Hepatocyte (in vitro differentiated cells): Measurements from ENCODE around the gene OR2T34. TPM values are rescaled to one million over a fixed set of nuclear protein-coding genes. Genes with fewer than 3 reads are reported as not detected.

ENCODE experiments used
- DNase-seq: peaks from one replicate; pipeline ENCODE4 v3.0.0-alpha.2; 2016; ENCODE audit warnings: low spot score
- H2AFZ ChIP-seq: fragments of 200-600 bp; sonication (generic); 2 replicates; pipeline ENCODE4 v1.6.0; 2016; ENCODE audit warnings: antibody characterized with exemption, mild to moderate bottlenecking
- H3K27ac ChIP-seq: fragments of 200-600 bp; sonication (generic); 2 replicates; pipeline ENCODE4 v1.5.1; 2016; ENCODE audit warnings: mild to moderate bottlenecking
- H3K27me3 ChIP-seq: fragments of 200-600 bp; sonication (generic); 2 replicates; pipeline ENCODE4 v1.6.1; 2016
- H3K36me3 ChIP-seq: fragments of 200-600 bp; sonication (generic); replicated peaks from 2 replicates; pipeline ENCODE4 v1.5.1; 2016; ENCODE audit warnings: low read depth; ENCODE audit not compliant: insufficient read depth
- H3K4me1 ChIP-seq: fragments of 200-600 bp; sonication (generic); 2 replicates; pipeline ENCODE4 v1.5.1; 2016; ENCODE audit warnings: mild to moderate bottlenecking, moderate library complexity; ENCODE audit not compliant: insufficient read depth
- H3K4me2 ChIP-seq: fragments of 200-600 bp; sonication (generic); 2 replicates; pipeline ENCODE4 v1.6.0; 2016
- H3K4me3 ChIP-seq: fragments of 200-600 bp; sonication (generic); 2 replicates; pipeline ENCODE4 v1.5.1; 2016; ENCODE audit warnings: mild to moderate bottlenecking
- H3K79me2 ChIP-seq: fragments of 200-600 bp; sonication (generic); 2 replicates; pipeline ENCODE4 v1.6.0; 2017; ENCODE audit warnings: mild to moderate bottlenecking
- H3K9me2 ChIP-seq: fragments of 200-600 bp; sonication (generic); replicated peaks from 2 replicates; pipeline ENCODE4 v1.6.0; 2017; ENCODE audit warnings: mild to moderate bottlenecking; ENCODE audit not compliant: insufficient read depth
- H3K9me3 ChIP-seq: fragments of 200-600 bp; sonication (generic); 2 replicates; pipeline ENCODE4 v1.5.1; 2016; ENCODE audit warnings: low read depth, mild to moderate bottlenecking
- H4K20me1 ChIP-seq: fragments of 200-600 bp; sonication (generic); 2 replicates; pipeline ENCODE4 v1.6.0; 2016; ENCODE audit warnings: mild to moderate bottlenecking; ENCODE audit not compliant: insufficient read depth, poor library complexity, severe bottlenecking
- EZH2 ChIP-seq: fragments of 200-600 bp; sonication (generic); IDR thresholded peaks from 2 replicates; pipeline ENCODE4 v1.6.1; 2016; ENCODE audit warnings: antibody characterized with exemption, mild to moderate bottlenecking, borderline replicate concordance
- EZH2phosphoT487 ChIP-seq: fragments of 200-600 bp; sonication (generic); IDR thresholded peaks from one replicate; pipeline ENCODE4 v1.6.1; 2018; ENCODE audit warnings: antibody characterized with exemption, mild to moderate bottlenecking, low read depth, moderate library complexity; ENCODE audit not compliant: unreplicated experiment, severe bottlenecking
- WGBS: methylation state at CpG from one replicate; pipeline ENCODE4 v1.1.6; 2016; ENCODE audit warnings: low lambda C conversion rate; ENCODE audit errors: missing lambda C conversion rate; 5-methylcytosine and 5-hydroxymethylcytosine counted together
- polyA plus RNA-seq: library from polyadenylated mRNA; unstranded; fragments of >200 nt; fragmentation: Nextera tagmentation; extraction: Ambion mirVana; gene quantifications from 2 replicates; pipeline ENCODE4 v1.2.1, GENCODE V29; 2016
- total RNA-seq: library from RNA; depleted of rRNA; stranded (reverse); fragments of >200 nt; gene quantifications from 2 replicates; pipeline ENCODE4 v1.2.3, GENCODE V29; 2014
- TF ChIP-seq, protein P1 (sequence below): fragments of 200-600 bp; sonication (generic); IDR thresholded peaks from 2 replicates; pipeline ENCODE4 v1.5.1; 2016; ENCODE audit warnings: antibody characterized with exemption, mild to moderate bottlenecking; ENCODE audit not compliant: poor library complexity

Gene OR2T34
- total and polyA plus RNA-seq, 2 experiments from 2014 or later: not detected

DNA sequence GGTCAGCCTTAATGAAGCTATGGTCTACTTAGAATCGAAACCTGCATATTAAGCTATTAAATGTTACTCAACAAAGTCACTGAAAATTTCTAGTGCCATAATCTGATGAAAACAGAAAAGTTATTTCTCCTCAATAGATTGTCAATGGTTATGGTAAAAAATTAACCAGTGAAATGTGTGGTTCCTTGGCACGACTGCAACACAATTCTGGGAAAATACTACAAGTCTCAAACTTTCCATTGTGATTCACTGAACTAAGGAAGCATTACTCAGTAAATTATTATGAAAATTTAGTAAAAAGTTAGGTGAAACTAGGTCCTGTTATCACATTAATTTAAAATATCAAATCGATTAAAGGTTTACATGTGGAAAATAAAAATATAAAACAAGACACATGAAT, 35.7 kb upstream of the OR2T34 start:
- H3K27ac ChIP-seq: no peak overlapping the region
- no peak for TF ChIP-seq EZH2
- TF ChIP-seq, protein P1, sequence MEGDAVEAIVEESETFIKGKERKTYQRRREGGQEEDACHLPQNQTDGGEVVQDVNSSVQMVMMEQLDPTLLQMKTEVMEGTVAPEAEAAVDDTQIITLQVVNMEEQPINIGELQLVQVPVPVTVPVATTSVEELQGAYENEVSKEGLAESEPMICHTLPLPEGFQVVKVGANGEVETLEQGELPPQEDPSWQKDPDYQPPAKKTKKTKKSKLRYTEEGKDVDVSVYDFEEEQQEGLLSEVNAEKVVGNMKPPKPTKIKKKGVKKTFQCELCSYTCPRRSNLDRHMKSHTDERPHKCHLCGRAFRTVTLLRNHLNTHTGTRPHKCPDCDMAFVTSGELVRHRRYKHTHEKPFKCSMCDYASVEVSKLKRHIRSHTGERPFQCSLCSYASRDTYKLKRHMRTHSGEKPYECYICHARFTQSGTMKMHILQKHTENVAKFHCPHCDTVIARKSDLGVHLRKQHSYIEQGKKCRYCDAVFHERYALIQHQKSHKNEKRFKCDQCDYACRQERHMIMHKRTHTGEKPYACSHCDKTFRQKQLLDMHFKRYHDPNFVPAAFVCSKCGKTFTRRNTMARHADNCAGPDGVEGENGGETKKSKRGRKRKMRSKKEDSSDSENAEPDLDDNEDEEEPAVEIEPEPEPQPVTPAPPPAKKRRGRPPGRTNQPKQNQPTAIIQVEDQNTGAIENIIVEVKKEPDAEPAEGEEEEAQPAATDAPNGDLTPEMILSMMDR: no peak
- no peak for TF ChIP-seq EZH2phosphoT487
- no peak overlapping the region for H3K4me3 ChIP-seq
- 43% methylated on average over 3 of the region's 3 CpGs for WGBS
- no peaks in the 10 kb centered on the region for H4K20me1 ChIP-seq
- no peak for DNase-seq
- H3K9me3 ChIP-seq: no peaks in the 10 kb centered on the region
- no peak overlapping the region for H2AFZ ChIP-seq
- no peak overlapping the region for H3K4me2 ChIP-seq
- no peaks in the 10 kb centered on the region for H3K4me1 ChIP-seq
- no peaks in the 10 kb centered on the region for H3K36me3 ChIP-seq
- H3K9me2 ChIP-seq: no peaks in the 10 kb centered on the region
- no peaks in the 10 kb centered on the region for H3K79me2 ChIP-seq
- no peaks in the 10 kb centered on the region for H3K27me3 ChIP-seq

DNA sequence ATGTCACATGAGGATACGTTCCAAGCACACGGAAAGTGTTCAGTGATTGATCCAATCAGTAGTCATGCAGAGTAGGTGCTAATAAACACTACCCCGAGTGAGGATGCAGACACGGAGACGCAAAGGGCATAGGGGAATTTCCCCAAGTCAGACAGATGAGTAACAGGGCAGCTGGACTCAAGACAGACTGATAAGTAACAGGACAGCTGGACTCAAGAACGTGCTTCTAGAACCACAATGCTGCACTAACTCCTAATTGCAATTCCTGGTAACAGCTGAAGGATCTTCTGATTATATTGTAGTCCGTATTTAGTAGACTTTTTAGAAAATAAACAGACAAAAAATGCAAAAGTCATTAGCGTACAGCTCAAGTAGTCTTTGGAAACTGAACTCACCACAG, 24.8 kb upstream of the OR2T34 start:
- 67% methylated on average over 8 of the region's 8 CpGs for WGBS
- H3K4me2 ChIP-seq: no peak overlapping the region
- no peaks in the 10 kb centered on the region for H3K27me3 ChIP-seq
- no peaks in the 10 kb centered on the region for H3K9me3 ChIP-seq
- TF ChIP-seq EZH2 (no peak), EZH2phosphoT487 (no peak)
- TF ChIP-seq, protein P1: no peak
- no peaks in the 10 kb centered on the region for H3K79me2 ChIP-seq
- H3K9me2 ChIP-seq: no peaks in the 10 kb centered on the region
- H2AFZ ChIP-seq: no peak overlapping the region
- H4K20me1 ChIP-seq: no peaks in the 10 kb centered on the region
- no peak overlapping the region for H3K27ac ChIP-seq
- H3K4me1 ChIP-seq: no peaks in the 10 kb centered on the region
- no peak for DNase-seq
- no peaks in the 10 kb centered on the region for H3K36me3 ChIP-seq
- no peak overlapping the region for H3K4me3 ChIP-seq

DNA sequence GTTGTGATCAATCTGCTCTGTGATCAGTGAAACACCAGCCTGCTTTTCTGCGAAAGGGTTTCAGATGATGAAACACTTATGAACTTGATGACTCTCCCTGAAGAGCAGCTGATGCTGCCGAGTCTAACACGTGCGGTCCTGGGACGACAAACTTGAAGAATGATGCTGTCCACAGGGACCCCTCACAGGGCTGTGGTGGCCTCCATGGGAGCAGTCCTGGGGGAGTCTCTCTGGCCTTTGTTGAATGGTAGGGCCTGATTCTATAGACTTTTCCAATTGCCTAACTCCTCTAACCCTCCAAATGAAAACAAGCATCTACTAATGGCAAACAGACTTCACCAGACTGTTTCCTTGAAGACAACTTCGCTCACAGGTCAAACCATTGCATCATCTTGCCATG, 23.0 kb upstream of the OR2T34 start, which contains the start of gene OR2T10:
TSS of gene OR2T10 (minus strand) at position 112 of the 400 bp plus-strand sequence. CDS start 3,932 bp downstream, outside the sequence.
- no peak for DNase-seq
- H3K4me3 ChIP-seq: no peak within 1 kb of the TSS
- H3K79me2 ChIP-seq: no peaks in the 10 kb centered on the region
- H2AFZ ChIP-seq: no peak within 1 kb of the TSS
- H4K20me1 ChIP-seq: no peaks in the 10 kb centered on the region
- H3K27me3 ChIP-seq: no peaks in the 10 kb centered on the region
- H3K27ac ChIP-seq: no peak within 1 kb of the TSS
- 67% methylated on average over 6 of the region's 6 CpGs for WGBS
- no peak within 1 kb of the TSS for H3K4me2 ChIP-seq
- H3K4me1 ChIP-seq: no peaks in the 10 kb centered on the region
- H3K9me2 ChIP-seq: no peaks in the 10 kb centered on the region
- TF ChIP-seq EZH2phosphoT487 (no peak), EZH2 (no peak)
- H3K9me3 ChIP-seq: peaks cover under 1% of the 10 kb centered on the region
- H3K36me3 ChIP-seq: no peaks in the 10 kb centered on the region

DNA sequence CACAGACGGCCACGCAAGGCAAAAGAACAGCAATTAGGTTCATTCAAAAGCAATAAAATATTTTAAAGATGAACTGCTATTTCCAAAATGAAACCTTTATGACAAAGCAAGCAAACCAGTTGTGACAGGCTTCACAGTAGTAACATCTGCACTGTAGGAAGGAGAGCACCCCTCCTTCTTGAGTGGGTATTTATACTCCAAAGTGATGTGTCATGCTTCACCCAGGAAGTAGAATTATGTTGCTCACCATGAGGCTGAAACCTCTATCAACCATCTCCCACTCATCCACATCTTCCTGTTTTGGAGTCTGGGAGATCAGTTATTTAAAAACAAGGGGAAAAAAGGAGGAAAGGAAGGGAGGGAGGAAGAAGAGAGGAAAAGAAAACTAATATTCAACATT, 22.1 kb upstream of the OR2T34 start:
- H3K4me3 ChIP-seq: no peak overlapping the region
- no peak overlapping the region for H3K4me2 ChIP-seq
- 96% methylated on average over 2 of the region's 2 CpGs for WGBS
- no peaks in the 10 kb centered on the region for H3K36me3 ChIP-seq
- H3K9me2 ChIP-seq: no peaks in the 10 kb centered on the region
- H3K27me3 ChIP-seq: no peaks in the 10 kb centered on the region
- no peak overlapping the region for H3K27ac ChIP-seq
- no peaks in the 10 kb centered on the region for H4K20me1 ChIP-seq
- no peak overlapping the region for H2AFZ ChIP-seq
- H3K4me1 ChIP-seq: no peaks in the 10 kb centered on the region
- no peaks in the 10 kb centered on the region for H3K79me2 ChIP-seq
- peaks cover 2% of the 10 kb centered on the region for H3K9me3 ChIP-seq
- TF ChIP-seq EZH2: no peak
- DNase-seq: no peak
